H9 (cell line): ENCODE results near the gene ZFYVE19. TPM values are rescaled to one million over a fixed set of nuclear protein-coding genes. Genes with fewer than 3 reads are reported as not detected.

ENCODE experiments used
- DNase-seq: peaks from one replicate; pipeline ENCODE4 v3.0.0-alpha.2; 2017
- H2AFZ ChIP-seq: one replicate; pipeline ENCODE4 v1.6.1; 2013; ENCODE audit warnings: mild to moderate bottlenecking, low read length, control low read depth, moderate library complexity
- H2AK5ac ChIP-seq: 2 replicates; pipeline ENCODE4 v1.6.1; 2013; ENCODE audit warnings: low read length, control low read depth, mixed read lengths; ENCODE audit not compliant: insufficient read length
- H2BK120ac ChIP-seq: one replicate; pipeline ENCODE4 v1.6.1; 2013; ENCODE audit warnings: low read depth, mild to moderate bottlenecking, low read length, control low read depth, inconsistent platforms; ENCODE audit not compliant: poor library complexity, severe bottlenecking
- H2BK12ac ChIP-seq: 2 replicates; pipeline ENCODE4 v1.6.1; 2013; ENCODE audit warnings: low read length, control low read depth, mixed read lengths, low read depth; ENCODE audit not compliant: insufficient read length
- H2BK15ac ChIP-seq: 2 replicates; pipeline ENCODE4 v1.6.1; 2013; ENCODE audit warnings: low read depth, low read length, control low read depth
- H2BK20ac ChIP-seq: one replicate; pipeline ENCODE4 v1.6.1; 2013; ENCODE audit warnings: low read depth, mild to moderate bottlenecking, low read length, control low read depth, inconsistent platforms; ENCODE audit not compliant: poor library complexity, severe bottlenecking
- H2BK5ac ChIP-seq: 2 replicates; pipeline ENCODE4 v1.6.1; 2013; ENCODE audit warnings: low read length, control low read depth, mixed read lengths; ENCODE audit not compliant: insufficient read length
- H3K14ac ChIP-seq: 2 replicates; pipeline ENCODE4 v1.6.1; 2013; ENCODE audit warnings: low read length, control low read depth; ENCODE audit not compliant: insufficient read depth
- H3K18ac ChIP-seq: 2 replicates; pipeline ENCODE4 v1.6.1; 2013; ENCODE audit warnings: low read depth, mild to moderate bottlenecking, mixed read lengths, low read length, control low read depth; ENCODE audit not compliant: insufficient read length
- H3K23ac ChIP-seq: 2 replicates; pipeline ENCODE4 v1.6.1; 2013; ENCODE audit warnings: low read length, control low read depth, mixed read lengths, low read depth; ENCODE audit not compliant: insufficient read length
- H3K23me2 ChIP-seq: 2 replicates; pipeline ENCODE4 v1.6.1; 2013; ENCODE audit warnings: low read depth, mild to moderate bottlenecking, mixed read lengths, low read length, control low read depth; ENCODE audit not compliant: insufficient read length, poor library complexity, severe bottlenecking
- H3K27ac ChIP-seq: 2 replicates; pipeline ENCODE4 v1.5.1; 2013; ENCODE audit warnings: low read length, control low read depth, mixed read lengths, low read depth; ENCODE audit not compliant: insufficient read length
- H3K27me3 ChIP-seq: 2 replicates; pipeline ENCODE4 v1.6.1; 2013; ENCODE audit warnings: low read length, control low read depth, inconsistent platforms; ENCODE audit not compliant: insufficient read depth
- H3K4ac ChIP-seq: 2 replicates; pipeline ENCODE4 v1.6.1; 2013; ENCODE audit warnings: low read depth, mild to moderate bottlenecking, control low read depth, inconsistent platforms, low read length, moderate library complexity
- H3K4me1 ChIP-seq: 2 replicates; pipeline ENCODE4 v1.6.1; 2013; ENCODE audit warnings: low read length, control low read depth, inconsistent platforms; ENCODE audit not compliant: insufficient read depth
- H3K4me2 ChIP-seq: 2 replicates; pipeline ENCODE4 v1.6.1; 2013; ENCODE audit warnings: low read length, control low read depth, mixed read lengths; ENCODE audit not compliant: insufficient read length, insufficient read depth
- H3K56ac ChIP-seq: 2 replicates; pipeline ENCODE4 v1.6.1; 2013; ENCODE audit warnings: low read depth, mild to moderate bottlenecking, mixed read lengths, low read length, control low read depth; ENCODE audit not compliant: insufficient read length
- H3K79me1 ChIP-seq: 2 replicates; pipeline ENCODE4 v1.6.1; 2013; ENCODE audit warnings: low read depth, mild to moderate bottlenecking, moderate library complexity, low read length, control low read depth, inconsistent platforms; ENCODE audit not compliant: insufficient read depth, poor library complexity, severe bottlenecking
- H3K79me2 ChIP-seq: 2 replicates; pipeline ENCODE4 v1.6.1; 2013; ENCODE audit warnings: low read length, control low read depth, inconsistent platforms; ENCODE audit not compliant: insufficient read depth
- H3K9ac ChIP-seq: 2 replicates; pipeline ENCODE4 v1.6.1; 2013; ENCODE audit warnings: low read length, control low read depth, mixed read lengths; ENCODE audit not compliant: insufficient read length; ENCODE audit errors: extremely low read depth
- H3K9me3 ChIP-seq: one replicate; pipeline ENCODE4 v1.6.1; 2013; ENCODE audit warnings: low read depth, low read length, inconsistent platforms; ENCODE audit not compliant: control insufficient read depth
- H3T11ph ChIP-seq: one replicate; pipeline ENCODE4 v1.6.1; 2013; ENCODE audit warnings: mild to moderate bottlenecking, low read length, control low read depth, inconsistent platforms
- H4K20me1 ChIP-seq: one replicate; pipeline ENCODE4 v1.6.1; 2013; ENCODE audit not compliant: control insufficient read depth, insufficient read length, insufficient read depth
- H4K5ac ChIP-seq: 2 replicates; pipeline ENCODE4 v1.6.1; 2013; ENCODE audit warnings: low read depth, mild to moderate bottlenecking, mixed read lengths, low read length, control low read depth; ENCODE audit not compliant: insufficient read length
- H4K8ac ChIP-seq: replicated peaks from 2 replicates; pipeline ENCODE4 v1.6.1; 2013; ENCODE audit warnings: low read length, control low read depth, mixed read lengths, low read depth; ENCODE audit not compliant: insufficient read length
- H4K91ac ChIP-seq: 2 replicates; pipeline ENCODE4 v1.6.1; 2013; ENCODE audit warnings: low read depth, mild to moderate bottlenecking, moderate library complexity, mixed read lengths, low read length, control low read depth; ENCODE audit not compliant: insufficient read length
- H3K27ac Mint-ChIP-seq, 3 experiments: 2 replicates in 2 of 3; 3 replicates in 1 of 3; pipeline ENCODE4 v1.8.0; 2020 to 2021; ENCODE audit warnings: mixed read lengths in 3 of 3, mild to moderate bottlenecking in 1 of 3, moderate library complexity in 1 of 3
- H3K27me3 Mint-ChIP-seq: 2 replicates; pipeline ENCODE4 v1.8.0; 2021; ENCODE audit warnings: low read depth, mild to moderate bottlenecking, moderate library complexity, mixed read lengths
- H3K36me3 Mint-ChIP-seq, 3 experiments: 2 replicates in 2 of 3; 3 replicates in 1 of 3; pipeline ENCODE4 v1.8.0; 2020 to 2021; ENCODE audit warnings: low read depth in 3 of 3, mixed read lengths in 3 of 3; ENCODE audit not compliant: insufficient read depth in 1 of 3
- H3K4me1 Mint-ChIP-seq, 2 experiments: 2 replicates each; pipeline ENCODE4 v1.8.0; 2020; ENCODE audit warnings: mixed read lengths in 2 of 2
- H3K4me3 Mint-ChIP-seq, 2 experiments: 2 replicates in 1 of 2; 3 replicates in 1 of 2; pipeline ENCODE4 v1.8.0; 2020 to 2021; ENCODE audit warnings: mild to moderate bottlenecking in 2 of 2, mixed read lengths in 2 of 2, moderate library complexity in 1 of 2
- H3K9me3 Mint-ChIP-seq, 2 experiments: 2 replicates in 1 of 2; 3 replicates in 1 of 2; pipeline ENCODE4 v1.8.0; 2020; ENCODE audit warnings: mild to moderate bottlenecking in 2 of 2, mixed read lengths in 2 of 2, moderate library complexity in 1 of 2
- WGBS: extraction: QIAGEN DNeasy Blood & Tissue Kit; methylation state at CpG from one replicate; pipeline ENCODE4 v1.1.7; 2013; ENCODE audit warnings: missing lambda C conversion rate, low lambda C conversion rate, mixed read lengths; ENCODE audit not compliant: insufficient read length; ENCODE audit errors: extremely low coverage; 5-methylcytosine and 5-hydroxymethylcytosine counted together
- total RNA-seq: library from RNA; stranded (reverse); gene quantifications from 2 replicates; pipeline ENCODE4 v1.2.1, GENCODE V29; 2021
- TF ChIP-seq, protein P1 (sequence below): fragments of 200-600 bp; sonication (generic); conservative IDR thresholded peaks from 3 replicates; pipeline ENCODE4 v1.8.0; 2021; ENCODE audit warnings: antibody characterized with exemption, mild to moderate bottlenecking

Gene ZFYVE19
- total RNA-seq, 1 experiment from 2014 or later: 11.3 TPM

DNA sequence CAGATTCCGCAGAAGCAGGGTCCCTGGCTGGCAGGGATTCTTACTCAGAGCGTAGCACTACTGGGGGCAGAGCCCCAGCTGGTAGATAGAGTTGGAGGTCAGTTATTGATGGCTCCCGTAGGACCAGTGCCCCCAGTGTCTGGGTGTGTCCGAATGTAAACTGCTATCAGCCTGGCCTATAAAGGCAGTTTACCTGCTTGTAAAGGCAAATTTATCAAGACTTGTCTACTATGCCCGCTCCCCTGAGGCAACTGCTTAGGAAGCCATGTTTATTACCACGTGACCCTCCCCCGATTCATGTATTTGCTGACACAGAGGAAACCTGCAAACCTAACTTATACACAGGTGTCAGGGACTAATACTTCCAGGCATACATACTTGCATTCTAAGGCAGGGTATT is 22.2 kb downstream of the ZFYVE19 start:
- Histone ChIP-seq H3K23me2 (no peaks in the 10 kb centered on the region), H3K27ac (no peak overlapping the region), H3K9ac (no peak overlapping the region), H3K14ac (no peak overlapping the region), H3K56ac (no peak overlapping the region), H3K18ac (no peak overlapping the region), H2AK5ac (no peak overlapping the region), H3K4ac (no peak overlapping the region), H3K27me3 (no peaks in the 10 kb centered on the region), H2BK12ac (no peak overlapping the region), H3K79me1 (no peaks in the 10 kb centered on the region), H2BK15ac (no peak overlapping the region), H4K8ac (no peak overlapping the region), H2BK120ac (no peak overlapping the region), H3K4me1 (peaks cover 2% of the 10 kb centered on the region; the same call in 1 of the 2 replicates), H4K5ac (no peak overlapping the region), H2AFZ (no peak overlapping the region), H3K9me3 (no peaks in the 10 kb centered on the region), H2BK5ac (no peak overlapping the region), H4K20me1 (no peaks in the 10 kb centered on the region), H3K23ac (no peak overlapping the region), H3K79me2 (no peaks in the 10 kb centered on the region), H3T11ph (no peak overlapping the region), H2BK20ac (no peak overlapping the region), H4K91ac (no peak overlapping the region), H3K4me2 (no peak overlapping the region)
- Mint-ChIP-seq H3K4me1 (peaks cover 9% of the 10 kb centered on the region in 2 experiments), H3K4me3 (no peak overlapping the region), H3K36me3 (peaks cover 0 to 2% (median 0%) of the 10 kb centered on the region in 3 experiments; a peak in 1 of 7 replicates), H3K9me3 (no peaks in the 10 kb centered on the region), H3K27ac (no peak overlapping the region), H3K27me3 (no peaks in the 10 kb centered on the region; the same call in 1 of the 2 replicates)
- TF ChIP-seq, protein P1, sequence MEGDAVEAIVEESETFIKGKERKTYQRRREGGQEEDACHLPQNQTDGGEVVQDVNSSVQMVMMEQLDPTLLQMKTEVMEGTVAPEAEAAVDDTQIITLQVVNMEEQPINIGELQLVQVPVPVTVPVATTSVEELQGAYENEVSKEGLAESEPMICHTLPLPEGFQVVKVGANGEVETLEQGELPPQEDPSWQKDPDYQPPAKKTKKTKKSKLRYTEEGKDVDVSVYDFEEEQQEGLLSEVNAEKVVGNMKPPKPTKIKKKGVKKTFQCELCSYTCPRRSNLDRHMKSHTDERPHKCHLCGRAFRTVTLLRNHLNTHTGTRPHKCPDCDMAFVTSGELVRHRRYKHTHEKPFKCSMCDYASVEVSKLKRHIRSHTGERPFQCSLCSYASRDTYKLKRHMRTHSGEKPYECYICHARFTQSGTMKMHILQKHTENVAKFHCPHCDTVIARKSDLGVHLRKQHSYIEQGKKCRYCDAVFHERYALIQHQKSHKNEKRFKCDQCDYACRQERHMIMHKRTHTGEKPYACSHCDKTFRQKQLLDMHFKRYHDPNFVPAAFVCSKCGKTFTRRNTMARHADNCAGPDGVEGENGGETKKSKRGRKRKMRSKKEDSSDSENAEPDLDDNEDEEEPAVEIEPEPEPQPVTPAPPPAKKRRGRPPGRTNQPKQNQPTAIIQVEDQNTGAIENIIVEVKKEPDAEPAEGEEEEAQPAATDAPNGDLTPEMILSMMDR: no peak
- no peak for DNase-seq
- no CpG with 5 or more reads among the region's 7 CpGs for WGBS
